Measurements from ENCODE around the gene INKA2.

INKA2 gene

DNA sequence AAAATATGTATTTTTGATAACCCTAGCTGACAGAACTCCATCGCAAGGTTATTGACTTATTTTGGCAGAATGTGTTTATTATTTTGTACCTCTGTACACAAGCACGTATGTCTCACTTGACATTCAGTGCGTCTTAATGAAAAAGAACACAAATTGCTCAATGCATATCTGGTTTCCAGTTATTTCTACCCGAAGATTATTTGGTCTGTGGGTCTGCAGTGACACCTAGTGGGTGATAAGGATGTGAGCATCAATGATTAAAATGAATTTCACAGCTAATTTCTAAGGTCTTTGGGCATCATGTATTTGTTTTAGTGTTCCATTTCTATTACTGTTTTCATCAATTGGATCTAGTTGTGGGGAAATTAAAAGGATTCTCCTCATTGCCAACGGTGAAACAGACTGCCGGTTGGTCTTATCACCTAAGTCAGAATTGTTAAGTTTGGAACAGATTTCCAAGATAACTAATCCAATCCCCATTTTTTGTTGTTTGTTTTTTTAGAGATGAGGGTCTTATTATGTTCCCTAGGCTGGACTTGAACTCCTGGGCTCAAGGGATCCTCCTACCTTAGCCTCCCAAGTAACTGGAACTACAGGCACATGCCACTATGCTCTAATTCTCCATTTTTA, 30.4 kb upstream of the INKA2 start:
- peaks cover 8% of the 10 kb centered on the region for H3K36me3 ChIP-seq (ENCODE audit: control insufficient read depth, insufficient read depth, low read length)
- H3K9ac ChIP-seq (ENCODE audit: low read depth, low read length), result no peak overlapping the region
- no peaks in the 10 kb centered on the region for H3K27me3 ChIP-seq (ENCODE audit: control insufficient read depth, insufficient read depth, low read length)
- no peak overlapping the region for H3K4me3 ChIP-seq (ENCODE audit: low read depth, low read length)
- no peaks in the 10 kb centered on the region for H3K4me1 ChIP-seq (ENCODE audit: control insufficient read depth, insufficient read depth, low read length)
- H3K9me3 ChIP-seq (ENCODE audit: control insufficient read depth, insufficient read depth, low read length), result no peaks in the 10 kb centered on the region

DNA sequence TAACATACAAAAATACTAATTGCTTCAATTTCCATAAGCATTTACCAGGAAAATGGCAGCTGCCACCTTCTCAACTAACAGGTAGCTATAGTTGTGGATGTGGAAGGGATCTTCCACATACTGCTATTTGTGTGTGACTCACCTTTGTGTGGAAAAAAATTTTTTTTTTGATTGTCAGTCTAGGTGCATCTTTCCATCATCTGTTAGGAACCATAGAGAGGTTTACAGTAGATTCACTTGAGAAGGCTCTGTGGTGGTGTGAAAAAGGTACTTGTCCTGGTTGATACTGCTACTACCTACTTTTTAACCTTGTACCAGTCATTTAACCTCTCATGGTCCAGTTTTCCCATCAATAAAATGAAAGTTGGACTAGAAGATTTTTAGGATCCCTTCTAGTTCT, 29.4 kb upstream of the INKA2 start:
- Histone ChIP-seq H3K9ac (ENCODE audit: low read depth, low read length) (no peak overlapping the region), H3K36me3 (ENCODE audit: control insufficient read depth, insufficient read depth, low read length) (peaks cover 8% of the 10 kb centered on the region), H3K4me3 (ENCODE audit: low read depth, low read length) (no peak overlapping the region), H3K27me3 (ENCODE audit: control insufficient read depth, insufficient read depth, low read length) (no peaks in the 10 kb centered on the region), H3K4me1 (ENCODE audit: control insufficient read depth, insufficient read depth, low read length) (no peaks in the 10 kb centered on the region), H3K9me3 (ENCODE audit: control insufficient read depth, insufficient read depth, low read length) (no peaks in the 10 kb centered on the region)

- peaks cover 10% of the 10 kb centered on the region for H3K36me3 ChIP-seq (ENCODE audit: control insufficient read depth, insufficient read depth, low read length)
- H3K4me3 ChIP-seq (ENCODE audit: low read depth, low read length), result no peak overlapping the region
- H3K27me3 ChIP-seq (ENCODE audit: control insufficient read depth, insufficient read depth, low read length), result no peaks in the 10 kb centered on the region
- no peaks in the 10 kb centered on the region for H3K4me1 ChIP-seq (ENCODE audit: control insufficient read depth, insufficient read depth, low read length)
- no peaks in the 10 kb centered on the region for H3K9me3 ChIP-seq (ENCODE audit: control insufficient read depth, insufficient read depth, low read length)
- H3K9ac ChIP-seq (ENCODE audit: low read depth, low read length), result no peak overlapping the region
These were observed 28.8 kb upstream of the INKA2 start for GRCh38 chr1:111768023-111768422.

DNA sequence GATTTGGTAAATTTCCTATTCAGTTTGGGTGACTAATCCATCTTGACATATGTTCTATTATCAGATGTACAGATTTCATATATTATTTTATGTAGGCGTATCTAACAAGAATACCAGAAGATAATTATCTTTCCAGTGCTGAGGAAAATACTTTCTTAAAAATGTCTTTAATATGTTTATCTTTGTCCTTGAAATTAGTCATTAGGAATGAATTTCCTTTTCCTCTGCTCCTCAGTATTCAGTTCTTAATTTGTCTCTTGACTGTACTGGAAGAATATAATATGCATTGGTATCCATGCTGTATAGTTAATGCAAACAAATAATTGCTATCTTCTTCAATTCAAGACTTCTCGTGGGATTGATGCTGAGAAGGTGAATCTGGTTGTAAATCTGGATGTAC, 23.1 kb upstream of the INKA2 start:
- Histone ChIP-seq H3K4me1 (ENCODE audit: control insufficient read depth, insufficient read depth, low read length) (no peaks in the 10 kb centered on the region), H3K27me3 (ENCODE audit: control insufficient read depth, insufficient read depth, low read length) (no peaks in the 10 kb centered on the region), H3K36me3 (ENCODE audit: control insufficient read depth, insufficient read depth, low read length) (peaks cover 27% of the 10 kb centered on the region), H3K9me3 (ENCODE audit: control insufficient read depth, insufficient read depth, low read length) (no peaks in the 10 kb centered on the region), H3K4me3 (ENCODE audit: low read depth, low read length) (no peak overlapping the region), H3K9ac (ENCODE audit: low read depth, low read length) (no peak overlapping the region)

- peaks cover 27% of the 10 kb centered on the region for H3K36me3 ChIP-seq (ENCODE audit: control insufficient read depth, insufficient read depth, low read length)
- no peaks in the 10 kb centered on the region for H3K9me3 ChIP-seq (ENCODE audit: control insufficient read depth, insufficient read depth, low read length)
- H3K9ac ChIP-seq (ENCODE audit: low read depth, low read length), result no peak overlapping the region
- H3K4me1 ChIP-seq (ENCODE audit: control insufficient read depth, insufficient read depth, low read length), result peaks cover 2% of the 10 kb centered on the region
- H3K4me3 ChIP-seq (ENCODE audit: low read depth, low read length), result no peak overlapping the region
- no peaks in the 10 kb centered on the region for H3K27me3 ChIP-seq (ENCODE audit: control insufficient read depth, insufficient read depth, low read length)
These were observed 22.5 kb upstream of the INKA2 start for GRCh38 chr1:111761717-111762116.

DNA sequence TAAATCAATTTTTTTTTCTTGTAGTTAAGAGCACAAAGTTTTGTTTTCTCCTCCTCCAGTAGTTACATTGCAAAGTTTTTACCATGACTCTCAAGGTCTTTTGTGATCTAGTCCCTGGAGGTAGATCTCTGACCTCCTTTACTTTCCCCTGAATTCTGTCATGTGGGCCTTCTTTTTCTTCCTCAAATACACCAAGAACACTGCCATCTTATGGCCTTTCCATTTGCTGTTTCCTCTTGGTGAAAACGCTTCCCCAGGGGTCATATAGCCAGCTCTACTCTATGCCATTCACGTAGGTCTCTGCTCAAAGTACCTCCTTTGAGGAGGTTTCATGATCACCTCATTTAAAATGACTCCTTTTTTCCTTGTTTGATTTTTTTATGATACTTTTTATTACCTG, 19.2 kb upstream of the INKA2 start:
- no peaks in the 10 kb centered on the region for H3K27me3 ChIP-seq (ENCODE audit: control insufficient read depth, insufficient read depth, low read length)
- no peak overlapping the region for H3K9ac ChIP-seq (ENCODE audit: low read depth, low read length)
- peaks cover 4% of the 10 kb centered on the region for H3K4me1 ChIP-seq (ENCODE audit: control insufficient read depth, insufficient read depth, low read length)
- peaks cover 19% of the 10 kb centered on the region for H3K36me3 ChIP-seq (ENCODE audit: control insufficient read depth, insufficient read depth, low read length)
- H3K4me3 ChIP-seq (ENCODE audit: low read depth, low read length), result no peak overlapping the region
- H3K9me3 ChIP-seq (ENCODE audit: control insufficient read depth, insufficient read depth, low read length), result no peaks in the 10 kb centered on the region

DNA sequence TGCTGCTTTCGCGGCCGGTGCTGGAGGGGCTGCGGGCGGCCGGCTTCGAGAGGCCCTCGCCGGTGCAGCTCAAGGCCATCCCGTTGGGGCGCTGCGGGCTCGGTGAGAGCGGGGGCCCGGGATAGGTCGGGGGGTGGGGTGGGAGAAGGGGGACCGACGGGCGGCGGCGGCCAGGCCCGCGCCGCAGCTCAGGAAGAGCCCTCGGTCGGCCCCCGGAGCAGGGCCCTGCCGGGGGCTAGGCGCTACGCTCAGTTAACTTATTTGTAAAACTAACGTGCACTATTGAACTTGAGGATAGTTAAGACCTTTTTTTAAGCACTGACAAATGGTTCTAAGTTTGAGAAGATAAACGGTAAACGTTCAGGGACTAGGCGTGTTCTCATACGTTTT, 16.9 kb upstream of the INKA2 start:
- H3K9ac ChIP-seq (ENCODE audit: low read depth, low read length), result peak overlapping the region; percentile 80
- H3K27me3 ChIP-seq (ENCODE audit: control insufficient read depth, insufficient read depth, low read length), result no peaks in the 10 kb centered on the region
- H3K4me1 ChIP-seq (ENCODE audit: control insufficient read depth, insufficient read depth, low read length), result peaks cover 4% of the 10 kb centered on the region
- H3K9me3 ChIP-seq (ENCODE audit: control insufficient read depth, insufficient read depth, low read length), result no peaks in the 10 kb centered on the region
- H3K36me3 ChIP-seq (ENCODE audit: control insufficient read depth, insufficient read depth, low read length), result peaks cover 10% of the 10 kb centered on the region
- H3K4me3 ChIP-seq (ENCODE audit: low read depth, low read length), result peak overlapping the region; percentile 72

- peak within 1 kb of the TSS; percentile 72 for H3K4me3 ChIP-seq (ENCODE audit: low read depth, low read length)
- H3K4me1 ChIP-seq (ENCODE audit: control insufficient read depth, insufficient read depth, low read length), result peaks cover 4% of the 10 kb centered on the region
- H3K36me3 ChIP-seq (ENCODE audit: control insufficient read depth, insufficient read depth, low read length), result peaks cover 6% of the 10 kb centered on the region
- H3K9ac ChIP-seq (ENCODE audit: low read depth, low read length), result peak within 1 kb of the TSS; percentile 80
- H3K27me3 ChIP-seq (ENCODE audit: control insufficient read depth, insufficient read depth, low read length), result no peaks in the 10 kb centered on the region
- H3K9me3 ChIP-seq (ENCODE audit: control insufficient read depth, insufficient read depth, low read length), result no peaks in the 10 kb centered on the region
These were observed 16.3 kb upstream of the INKA2 start, which contains the start of gene DDX20 for GRCh38 chr1:111755331-111756123. Gene DDX20, plus strand, starts transcription at chr1:111755901. Its CDS starts 24 bp downstream, at chr1:111755925.

DNA sequence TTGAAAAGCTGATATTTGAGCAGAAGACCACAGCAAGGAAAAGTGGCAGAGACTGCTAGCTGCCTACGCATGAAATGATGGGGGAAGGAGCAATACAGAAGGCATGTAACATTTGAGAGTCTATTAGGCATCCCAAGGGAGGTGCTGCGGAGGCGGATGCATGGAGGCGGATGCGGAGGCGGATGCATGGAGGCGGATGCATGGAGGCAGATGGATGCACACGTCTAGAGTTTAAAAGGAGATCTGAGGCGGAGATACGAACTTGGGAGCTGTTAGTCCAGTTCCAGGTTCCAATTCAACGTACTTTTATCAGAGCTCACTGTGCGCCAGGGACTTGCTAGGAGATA, 15.8 kb upstream of the INKA2 start:
- H3K9ac ChIP-seq (ENCODE audit: low read depth, low read length), result peak overlapping the region; percentile 80
- peaks cover 4% of the 10 kb centered on the region for H3K4me1 ChIP-seq (ENCODE audit: control insufficient read depth, insufficient read depth, low read length)

GRCh38 chr1:111751906-111752575, 12.8 kb upstream of the INKA2 start:
- H3K9ac ChIP-seq (ENCODE audit: low read depth, low read length), result no peak overlapping the region
- H3K27me3 ChIP-seq (ENCODE audit: control insufficient read depth, insufficient read depth, low read length), result no peaks in the 10 kb centered on the region
- no peak overlapping the region for H3K4me3 ChIP-seq (ENCODE audit: low read depth, low read length)
- H3K36me3 ChIP-seq (ENCODE audit: control insufficient read depth, insufficient read depth, low read length), result no peaks in the 10 kb centered on the region
- no peaks in the 10 kb centered on the region for H3K9me3 ChIP-seq (ENCODE audit: control insufficient read depth, insufficient read depth, low read length)
- peaks cover 12% of the 10 kb centered on the region for H3K4me1 ChIP-seq (ENCODE audit: control insufficient read depth, insufficient read depth, low read length)

More for the DNA sequence above, 15.8 kb upstream of the INKA2 start:
- Histone ChIP-seq H3K9me3 (ENCODE audit: control insufficient read depth, insufficient read depth, low read length) (no peaks in the 10 kb centered on the region), H3K4me3 (ENCODE audit: low read depth, low read length) (peak overlapping the region; percentile 72), H3K36me3 (ENCODE audit: control insufficient read depth, insufficient read depth, low read length) (peaks cover under 1% of the 10 kb centered on the region), H3K27me3 (ENCODE audit: control insufficient read depth, insufficient read depth, low read length) (no peaks in the 10 kb centered on the region)

GRCh38 chr1:111750856-111751255, 11.7 kb upstream of the INKA2 start:
- Histone ChIP-seq H3K9me3 (ENCODE audit: control insufficient read depth, insufficient read depth, low read length) (no peaks in the 10 kb centered on the region), H3K4me3 (ENCODE audit: low read depth, low read length) (no peak overlapping the region), H3K9ac (ENCODE audit: low read depth, low read length) (no peak overlapping the region), H3K4me1 (ENCODE audit: control insufficient read depth, insufficient read depth, low read length) (peaks cover 9% of the 10 kb centered on the region), H3K27me3 (ENCODE audit: control insufficient read depth, insufficient read depth, low read length) (no peaks in the 10 kb centered on the region), H3K36me3 (ENCODE audit: control insufficient read depth, insufficient read depth, low read length) (no peaks in the 10 kb centered on the region)

DNA sequence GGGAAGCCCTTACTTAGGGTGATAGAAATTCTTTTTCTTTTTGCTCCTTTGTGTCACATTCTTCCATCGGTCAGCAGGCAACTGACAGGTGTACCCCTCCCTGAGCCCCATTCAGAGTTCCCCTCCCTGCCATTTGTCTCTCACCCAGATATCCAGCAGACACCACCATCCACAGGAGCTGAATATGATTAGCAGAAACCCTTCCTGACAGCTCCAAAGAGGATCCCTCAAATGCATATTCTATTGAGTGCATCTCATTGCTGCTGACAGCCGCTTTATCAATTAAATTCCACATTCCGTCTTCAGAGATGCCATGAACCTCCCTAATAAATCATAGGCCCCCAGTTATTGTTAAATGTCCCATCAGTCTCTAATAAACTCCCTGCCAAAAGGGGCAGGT, 10.4 kb upstream of the INKA2 start:
- no peaks in the 10 kb centered on the region for H3K36me3 ChIP-seq (ENCODE audit: control insufficient read depth, insufficient read depth, low read length)
- H3K9ac ChIP-seq (ENCODE audit: low read depth, low read length), result no peak overlapping the region
- no peaks in the 10 kb centered on the region for H3K27me3 ChIP-seq (ENCODE audit: control insufficient read depth, insufficient read depth, low read length)
- H3K9me3 ChIP-seq (ENCODE audit: control insufficient read depth, insufficient read depth, low read length), result no peaks in the 10 kb centered on the region
- H3K4me1 ChIP-seq (ENCODE audit: control insufficient read depth, insufficient read depth, low read length), result peaks cover 9% of the 10 kb centered on the region
- no peak overlapping the region for H3K4me3 ChIP-seq (ENCODE audit: low read depth, low read length)

Data from iPS-15b (cell line).